Measurements from ENCODE around the gene NKAIN2.

NKAIN2 gene

GRCh38 chr6:123808556-123808955 lies 4.9 kb downstream of the NKAIN2 start:
- no peak for DNase-seq (ENCODE audit: low spot score)

DNA sequence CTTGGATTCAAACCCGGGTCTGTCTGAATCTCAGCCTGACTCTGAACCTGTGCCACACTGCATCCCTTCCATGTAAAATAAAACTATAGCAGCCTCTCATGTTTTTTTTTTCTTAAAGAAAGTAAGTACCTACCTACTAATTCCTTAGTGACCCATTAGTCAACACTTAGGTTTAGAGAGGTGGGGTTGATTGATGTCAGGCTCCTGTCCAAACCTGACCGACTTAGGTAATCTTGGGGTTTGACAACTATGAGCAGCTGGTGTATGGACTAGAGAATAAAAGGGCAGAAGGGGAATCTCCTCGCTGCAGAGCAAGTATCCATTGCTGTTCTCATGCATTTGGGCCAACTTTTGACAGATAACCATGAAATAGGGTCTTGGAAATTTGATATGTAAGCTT lies 6.5 kb downstream of the NKAIN2 start:
- DNase-seq (ENCODE audit: low spot score), result no peak

DNA sequence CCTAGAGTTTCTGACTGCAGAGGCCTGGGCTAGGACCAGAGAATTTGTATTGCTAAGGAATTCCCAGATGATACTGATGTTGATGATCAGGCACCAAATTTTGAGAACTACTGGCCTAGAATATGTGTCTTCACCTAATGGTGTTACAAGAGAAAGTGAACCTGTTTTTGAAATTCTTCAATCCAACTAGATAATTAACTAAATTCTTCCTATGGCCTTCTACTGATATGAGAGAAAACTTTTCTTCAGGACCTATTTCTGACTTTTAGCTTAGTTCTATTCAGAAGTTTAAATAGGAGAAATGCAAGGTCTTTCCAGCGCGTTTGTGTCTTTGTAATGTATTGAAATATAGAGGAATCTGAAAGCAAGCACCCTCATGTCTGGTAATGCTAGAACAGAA lies 7.3 kb downstream of the NKAIN2 start:
- DNase-seq (ENCODE audit: low spot score), result no peak

- no peak for DNase-seq (ENCODE audit: low spot score)
These were observed 7.7 kb downstream of the NKAIN2 start for GRCh38 chr6:123811378-123811777.

- no peak for DNase-seq (ENCODE audit: low spot score)
These were observed 9.0 kb downstream of the NKAIN2 start for GRCh38 chr6:123812621-123813020.

GRCh38 chr6:123821112-123821511 lies 17.4 kb downstream of the NKAIN2 start:
- DNase-seq (ENCODE audit: low spot score), result no peak

- DNase-seq (ENCODE audit: low spot score), result no peak
These were observed 25.8 kb downstream of the NKAIN2 start for GRCh38 chr6:123829302-123829953.

GRCh38 chr6:123830120-123830519 lies 26.5 kb downstream of the NKAIN2 start:
- DNase-seq (ENCODE audit: low spot score), result no peak

GRCh38 chr6:123838505-123839234 lies 35.0 kb downstream of the NKAIN2 start:
- no peak for DNase-seq (ENCODE audit: low spot score)

- DNase-seq (ENCODE audit: low spot score), result no peak
These were observed 37.6 kb downstream of the NKAIN2 start for GRCh38 chr6:123841067-123841896.

DNA sequence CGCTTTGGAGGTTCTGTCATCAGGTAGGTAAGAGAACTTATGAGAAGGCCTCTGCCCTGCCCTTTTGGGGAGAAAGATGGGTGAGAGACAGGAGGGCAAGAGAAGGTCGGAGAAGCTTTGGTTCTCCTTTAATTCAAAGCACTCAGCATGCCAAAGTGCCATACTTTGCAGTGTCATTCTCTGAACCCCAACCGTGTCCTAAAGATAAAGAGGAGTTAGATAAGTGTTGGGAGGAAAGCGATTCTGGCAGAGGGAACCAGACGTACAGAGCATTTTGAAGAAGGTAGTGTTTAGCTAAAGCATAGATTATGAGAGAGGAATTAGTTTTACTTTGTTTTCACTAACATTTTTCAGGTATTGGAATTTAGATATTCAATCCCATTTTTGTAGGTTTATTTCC lies 40.3 kb downstream of the NKAIN2 start:
- DNase-seq (ENCODE audit: low spot score), result no peak

- no peak for DNase-seq (ENCODE audit: low spot score)
These were observed 44.7 kb downstream of the NKAIN2 start for GRCh38 chr6:123848347-123848746.

- peak; percentile 6 for DNase-seq (ENCODE audit: low spot score)
These were observed 45.7 kb downstream of the NKAIN2 start for GRCh38 chr6:123849406-123849805.

DNA sequence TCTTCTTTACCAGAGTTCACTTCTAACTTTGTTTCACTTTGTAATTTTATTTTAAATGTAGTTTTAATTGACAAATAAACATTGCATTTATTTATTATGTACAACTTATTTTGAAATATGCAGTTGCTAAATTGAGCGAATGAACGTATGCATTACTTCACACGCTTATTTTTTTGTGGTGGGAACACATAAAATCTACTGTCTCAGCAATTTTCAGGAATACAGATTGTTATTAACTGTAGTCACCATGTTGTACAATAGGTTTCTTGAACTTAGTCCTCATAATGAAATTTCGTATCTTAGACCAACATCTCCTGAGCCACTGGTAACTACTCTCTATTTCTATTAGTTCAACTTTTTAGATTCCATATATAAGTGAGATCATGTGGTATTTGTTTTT lies 46.9 kb downstream of the NKAIN2 start:
- DNase-seq (ENCODE audit: low spot score), result no peak

DNA sequence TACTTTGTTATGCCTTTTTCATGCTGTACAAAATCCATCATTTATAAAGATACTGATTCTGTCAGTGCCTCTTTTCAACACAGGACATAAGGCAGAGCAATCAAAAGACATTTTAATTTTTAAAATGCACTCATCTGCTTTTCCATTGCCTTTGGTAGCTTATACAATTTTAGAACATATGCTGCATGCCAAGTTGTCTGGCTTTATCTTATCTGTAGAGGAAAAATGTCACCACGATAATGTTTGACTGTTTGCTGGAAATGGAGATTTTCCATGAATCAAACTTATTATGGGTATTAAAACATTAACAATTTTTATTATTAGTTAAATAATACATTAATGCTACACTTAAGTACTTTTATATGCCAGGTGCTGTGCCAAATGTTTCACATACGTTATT lies 50.5 kb downstream of the NKAIN2 start:
- no peak for DNase-seq (ENCODE audit: low spot score)

DNA sequence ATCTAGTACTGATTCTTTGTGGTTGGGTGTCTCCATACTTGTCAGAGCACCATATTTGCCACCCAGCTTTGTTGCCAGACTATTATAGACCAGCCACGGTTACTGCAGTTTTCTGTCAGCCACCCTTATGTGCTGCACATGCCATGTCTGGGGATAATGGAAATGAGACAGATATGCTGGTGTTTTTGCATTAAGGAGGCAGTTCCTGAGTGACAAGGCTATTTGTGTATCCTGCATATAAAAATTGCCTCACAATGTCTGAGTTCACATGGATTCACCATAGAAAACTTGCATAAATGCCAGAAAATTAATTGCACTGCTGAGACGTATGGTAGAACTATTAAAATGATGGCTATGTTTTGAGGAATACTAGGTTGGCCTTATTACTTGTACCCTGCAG lies 51.8 kb downstream of the NKAIN2 start:
- no peak for DNase-seq (ENCODE audit: low spot score)

GRCh38 chr6:123859291-123859690 lies 55.6 kb downstream of the NKAIN2 start:
- no peak for DNase-seq (ENCODE audit: low spot score)

DNA sequence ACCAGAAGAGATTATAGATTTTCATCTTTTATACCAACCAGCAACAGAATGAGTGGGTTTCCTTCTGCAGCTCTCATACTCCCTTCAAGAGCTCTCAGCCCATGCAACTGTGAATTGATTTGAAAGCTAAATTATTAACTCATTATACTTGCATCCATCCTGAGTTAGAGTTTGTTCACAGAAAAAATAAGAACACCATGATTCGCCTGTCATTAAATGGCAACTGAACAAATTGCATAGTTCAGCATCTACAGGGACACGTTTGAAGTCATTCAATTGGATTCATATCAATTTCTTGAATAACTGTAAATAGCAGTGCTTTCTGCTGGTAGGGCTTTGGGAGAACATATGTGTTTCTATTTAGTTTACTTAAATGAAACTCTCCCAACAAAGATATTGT lies 65.7 kb downstream of the NKAIN2 start:
- DNase-seq (ENCODE audit: low spot score), result no peak

DNA sequence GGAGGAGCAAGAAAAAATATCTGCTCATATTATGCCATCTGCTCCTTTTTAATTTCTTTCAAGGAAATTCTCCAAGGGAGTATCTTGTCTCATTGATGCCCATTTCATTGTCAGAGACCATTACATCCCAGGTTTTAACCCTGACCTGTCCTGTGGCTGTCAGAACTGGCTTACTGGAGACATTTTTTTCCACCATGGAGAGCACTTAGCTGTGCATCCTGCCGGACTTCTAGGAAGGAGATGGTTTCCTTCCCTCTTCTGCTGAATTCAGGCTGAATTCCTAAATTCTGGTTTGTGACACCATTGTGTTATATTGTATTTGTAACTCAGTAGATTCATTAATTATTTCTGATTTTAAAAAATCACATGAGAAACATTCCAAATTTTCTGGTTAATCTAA lies 70.3 kb downstream of the NKAIN2 start:
- no peak for DNase-seq (ENCODE audit: low spot score)

- no peak for DNase-seq (ENCODE audit: low spot score)
These were observed 72.1 kb downstream of the NKAIN2 start for GRCh38 chr6:123875784-123876183.

GRCh38 chr6:123879749-123880148 lies 76.1 kb downstream of the NKAIN2 start:
- no peak for DNase-seq (ENCODE audit: low spot score)

DNA sequence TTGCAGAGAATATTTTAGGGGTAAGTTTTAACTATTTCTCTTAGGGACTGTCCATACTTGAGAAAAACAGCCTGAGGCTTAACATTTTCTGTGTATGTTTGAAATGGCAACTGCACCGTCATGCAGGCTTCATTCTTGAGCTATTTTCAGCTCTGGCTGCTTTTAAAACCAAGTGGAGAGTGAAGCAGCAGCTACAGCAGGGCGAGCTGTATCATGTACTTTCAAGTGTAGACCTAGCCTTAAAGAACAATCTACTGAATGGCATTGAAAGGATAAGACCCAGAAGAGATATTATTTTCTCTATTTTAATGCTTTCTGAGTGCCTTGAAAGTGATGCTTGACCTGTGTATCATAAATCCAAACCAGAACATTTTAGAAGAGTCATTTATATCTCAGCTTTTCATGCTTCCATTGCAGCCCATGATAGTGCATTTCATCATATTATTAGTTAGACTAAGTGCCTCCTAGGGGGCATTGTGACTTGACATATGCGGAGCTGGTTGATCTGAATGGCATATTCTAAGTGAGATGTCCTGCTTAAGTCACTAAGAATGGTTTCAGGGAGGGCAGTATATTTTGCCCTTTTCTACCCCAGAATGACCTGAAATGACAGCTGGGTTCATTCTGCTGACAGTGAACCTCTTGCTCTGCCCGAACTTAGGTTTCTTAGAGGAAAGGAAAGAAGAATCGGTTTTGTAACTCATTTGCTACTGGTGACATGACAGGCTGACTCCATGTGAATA lies 85.3 kb downstream of the NKAIN2 start:
- no peak for DNase-seq (ENCODE audit: low spot score)

Data from iPS-NIHi11 (cell line).